GM23248 (cell line): ENCODE data around the gene PLSCR3.

ENCODE experiments used
- EZH2 ChIP-seq: fragments of 200-600 bp; sonication (generic); IDR thresholded peaks from 2 replicates; pipeline ENCODE4 v1.6.1; 2018; ENCODE audit warnings: antibody characterized with exemption, mild to moderate bottlenecking; ENCODE audit not compliant: insufficient read depth, poor library complexity, severe bottlenecking
- EZH2phosphoT487 ChIP-seq: fragments of 200-600 bp; sonication (generic); IDR thresholded peaks from 2 replicates; pipeline ENCODE4 v1.6.1; 2018; ENCODE audit warnings: antibody characterized with exemption, moderate library complexity, mild to moderate bottlenecking, low read depth; ENCODE audit not compliant: insufficient read depth

DNA sequence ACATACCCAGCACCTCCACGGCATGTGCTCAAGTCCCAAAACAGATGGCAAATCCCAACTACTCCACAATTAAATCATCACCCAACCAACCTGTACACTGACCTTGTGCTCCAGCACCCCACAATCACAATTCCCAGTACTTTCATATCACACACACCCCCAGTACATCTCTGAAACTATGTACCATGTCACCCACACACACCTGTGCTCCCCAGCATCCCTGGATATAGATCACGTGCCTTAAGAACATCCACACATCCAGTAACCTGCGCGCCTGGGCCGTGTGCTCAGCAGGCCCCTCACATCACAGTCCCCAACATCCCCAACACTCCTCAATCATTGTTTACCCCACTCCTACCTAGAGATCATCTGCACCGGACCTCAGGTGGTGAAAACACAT, 15.4 kb upstream of the PLSCR3 start:
- TF ChIP-seq EZH2, result no peak
- TF ChIP-seq EZH2phosphoT487, result no peak
